Measurements from ENCODE around the gene FBXW5. TPM values are rescaled to one million over a fixed set of nuclear protein-coding genes. Genes with fewer than 3 reads are reported as not detected.

The FBXW5 gene
- total and polyA plus RNA-seq, 2 experiments from 2014 or later: 27.0 to 111 TPM

DNA sequence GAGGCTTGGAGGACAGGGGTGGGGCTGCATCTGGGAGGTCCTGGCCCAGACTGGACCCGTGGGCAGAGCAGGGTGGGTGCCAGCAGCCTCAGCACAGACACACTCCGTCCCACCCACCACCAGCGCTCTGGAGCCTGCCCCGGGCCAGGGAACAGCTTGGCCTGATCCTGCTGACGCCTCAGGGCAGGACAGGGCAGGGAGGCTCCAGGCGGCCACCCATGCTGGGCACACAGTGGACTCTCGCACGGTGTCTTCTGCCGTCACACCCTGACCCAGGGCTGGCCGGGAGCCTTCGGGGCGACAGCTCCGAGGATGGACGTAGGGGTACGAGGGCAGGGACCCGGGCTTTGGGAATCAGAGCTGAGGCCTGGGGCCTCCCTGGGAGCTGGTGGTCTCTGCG, 24.6 kb upstream of the FBXW5 start:
- TF ChIP-seq EZH2phosphoT487 (IDR thresholded peaks at IDR 0.05; ENCODE audit: unreplicated experiment) (no peak), JUNB (IDR thresholded peaks at IDR 0.05; ENCODE audit: unreplicated experiment) (no peak), ZNF331 (CRISPR knock-in tag; IDR thresholded peaks at IDR 0.05; ENCODE audit: low read depth) (no peak), POLR2AphosphoS5 (IDR thresholded peaks at IDR 0.05; ENCODE audit: low read depth) (no peak), CREB1 (CRISPR knock-in tag; IDR thresholded peaks at IDR 0.05; ENCODE audit: low read depth) (no peak), EZH2 (IDR thresholded peaks at IDR 0.05; ENCODE audit: low read depth, unreplicated experiment) (no peak)
- TF ChIP-seq, protein P1, sequence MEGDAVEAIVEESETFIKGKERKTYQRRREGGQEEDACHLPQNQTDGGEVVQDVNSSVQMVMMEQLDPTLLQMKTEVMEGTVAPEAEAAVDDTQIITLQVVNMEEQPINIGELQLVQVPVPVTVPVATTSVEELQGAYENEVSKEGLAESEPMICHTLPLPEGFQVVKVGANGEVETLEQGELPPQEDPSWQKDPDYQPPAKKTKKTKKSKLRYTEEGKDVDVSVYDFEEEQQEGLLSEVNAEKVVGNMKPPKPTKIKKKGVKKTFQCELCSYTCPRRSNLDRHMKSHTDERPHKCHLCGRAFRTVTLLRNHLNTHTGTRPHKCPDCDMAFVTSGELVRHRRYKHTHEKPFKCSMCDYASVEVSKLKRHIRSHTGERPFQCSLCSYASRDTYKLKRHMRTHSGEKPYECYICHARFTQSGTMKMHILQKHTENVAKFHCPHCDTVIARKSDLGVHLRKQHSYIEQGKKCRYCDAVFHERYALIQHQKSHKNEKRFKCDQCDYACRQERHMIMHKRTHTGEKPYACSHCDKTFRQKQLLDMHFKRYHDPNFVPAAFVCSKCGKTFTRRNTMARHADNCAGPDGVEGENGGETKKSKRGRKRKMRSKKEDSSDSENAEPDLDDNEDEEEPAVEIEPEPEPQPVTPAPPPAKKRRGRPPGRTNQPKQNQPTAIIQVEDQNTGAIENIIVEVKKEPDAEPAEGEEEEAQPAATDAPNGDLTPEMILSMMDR (conservative IDR thresholded peaks at IDR 0.05; ENCODE audit: low read depth in 2 of 2): no peak
- Histone ChIP-seq H3K9me2 (ENCODE audit: insufficient read depth) (no peaks in the 10 kb centered on the region), H3K4me2 (no peak overlapping the region), H2AFZ (no peak overlapping the region), H3K27me3 (ENCODE audit: insufficient read depth) (no peaks in the 10 kb centered on the region), H4K20me1 (replicated peaks; ENCODE audit: insufficient read depth) (no peaks in the 10 kb centered on the region), H3K4me1 (ENCODE audit: insufficient read depth) (peaks cover 9% of the 10 kb centered on the region), H3K79me2 (replicated peaks; ENCODE audit: insufficient read depth) (no peaks in the 10 kb centered on the region), H3F3A (replicated peaks; ENCODE audit: low read depth) (no peaks in the 10 kb centered on the region), H3K36me3 (ENCODE audit: insufficient read depth) (no peaks in the 10 kb centered on the region), H3K27ac (ENCODE audit: low read depth) (no peak overlapping the region), H3K4me3 (no peak overlapping the region)
- Mint-ChIP-seq H3K36me3 (ENCODE audit: low read depth) (no peaks in the 10 kb centered on the region), H3K4me1 (peaks cover 9% of the 10 kb centered on the region), H3K4me3 (no peak overlapping the region), H3K9me3 (no peaks in the 10 kb centered on the region; the same call in 2 of the 3 replicates), H3K27ac (no peak overlapping the region), H3K27me3 (ENCODE audit: insufficient read depth, low read depth, poor library complexity) (peaks cover 5% of the 10 kb centered on the region)
- ATAC-seq (no peak), DNase-seq (ENCODE audit: low spot score) (no peak)

DNA sequence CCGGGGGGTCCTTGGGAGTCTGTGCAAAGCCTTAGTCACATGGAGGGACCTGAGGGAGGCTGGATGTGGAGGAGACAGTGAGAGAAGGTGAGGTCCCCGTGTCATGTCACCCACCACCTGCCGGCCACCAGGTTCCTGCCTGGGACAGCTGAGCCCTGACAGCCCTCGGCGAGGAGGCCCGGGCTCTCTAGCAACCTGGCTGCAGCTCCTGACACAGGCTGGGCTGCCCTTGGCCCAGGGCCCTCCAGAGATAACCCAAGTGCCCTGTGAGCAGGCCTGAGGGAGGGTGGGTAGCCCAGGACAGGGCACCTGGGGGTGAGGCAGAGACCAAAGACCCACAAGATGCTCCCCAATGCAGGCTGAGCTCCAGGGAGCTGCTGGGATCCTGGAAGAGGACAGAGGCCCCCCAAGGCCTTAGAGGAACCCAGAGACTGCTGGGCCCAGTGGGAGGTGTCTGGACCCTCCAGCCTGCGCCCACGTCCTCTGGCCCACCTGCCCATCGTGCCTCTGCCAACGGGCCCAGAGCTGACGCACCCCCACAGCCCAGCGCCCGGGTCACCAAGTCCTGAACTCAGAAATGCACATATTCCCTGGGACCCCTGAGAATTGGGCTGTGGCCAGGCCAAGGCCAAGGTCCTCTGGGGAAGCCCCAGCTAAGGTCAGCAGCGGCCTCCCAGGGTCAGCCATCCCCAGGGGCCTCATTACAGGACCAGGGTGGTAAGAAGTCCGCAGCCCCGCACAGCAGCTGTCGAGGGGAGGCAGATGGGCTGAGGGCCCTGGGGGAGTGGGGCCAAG, 24.0 kb upstream of the FBXW5 start:
- no peak overlapping the region for H3K4me3 Mint-ChIP-seq
- Histone ChIP-seq H3K79me2 (replicated peaks; ENCODE audit: insufficient read depth) (no peaks in the 10 kb centered on the region), H3K36me3 (ENCODE audit: insufficient read depth) (no peaks in the 10 kb centered on the region), H3F3A (replicated peaks; ENCODE audit: low read depth) (no peaks in the 10 kb centered on the region), H3K27ac (ENCODE audit: low read depth) (no peak overlapping the region), H3K9me2 (ENCODE audit: insufficient read depth) (no peaks in the 10 kb centered on the region), H2AFZ (no peak overlapping the region), H3K4me2 (no peak overlapping the region), H4K20me1 (replicated peaks; ENCODE audit: insufficient read depth) (no peaks in the 10 kb centered on the region), H3K4me3 (no peak overlapping the region), H3K27me3 (ENCODE audit: insufficient read depth) (no peaks in the 10 kb centered on the region), H3K4me1 (ENCODE audit: insufficient read depth) (peaks cover 9% of the 10 kb centered on the region)
- peaks cover 9% of the 10 kb centered on the region for H3K4me1 Mint-ChIP-seq
- no peaks in the 10 kb centered on the region for H3K36me3 Mint-ChIP-seq (ENCODE audit: low read depth)
- no peak for DNase-seq (ENCODE audit: low spot score)
- H3K9me3 Mint-ChIP-seq: no peaks in the 10 kb centered on the region; the same call in 2 of the 3 replicates
- no peak for ATAC-seq
- H3K27ac Mint-ChIP-seq: no peak overlapping the region
- TF ChIP-seq, protein P2, sequence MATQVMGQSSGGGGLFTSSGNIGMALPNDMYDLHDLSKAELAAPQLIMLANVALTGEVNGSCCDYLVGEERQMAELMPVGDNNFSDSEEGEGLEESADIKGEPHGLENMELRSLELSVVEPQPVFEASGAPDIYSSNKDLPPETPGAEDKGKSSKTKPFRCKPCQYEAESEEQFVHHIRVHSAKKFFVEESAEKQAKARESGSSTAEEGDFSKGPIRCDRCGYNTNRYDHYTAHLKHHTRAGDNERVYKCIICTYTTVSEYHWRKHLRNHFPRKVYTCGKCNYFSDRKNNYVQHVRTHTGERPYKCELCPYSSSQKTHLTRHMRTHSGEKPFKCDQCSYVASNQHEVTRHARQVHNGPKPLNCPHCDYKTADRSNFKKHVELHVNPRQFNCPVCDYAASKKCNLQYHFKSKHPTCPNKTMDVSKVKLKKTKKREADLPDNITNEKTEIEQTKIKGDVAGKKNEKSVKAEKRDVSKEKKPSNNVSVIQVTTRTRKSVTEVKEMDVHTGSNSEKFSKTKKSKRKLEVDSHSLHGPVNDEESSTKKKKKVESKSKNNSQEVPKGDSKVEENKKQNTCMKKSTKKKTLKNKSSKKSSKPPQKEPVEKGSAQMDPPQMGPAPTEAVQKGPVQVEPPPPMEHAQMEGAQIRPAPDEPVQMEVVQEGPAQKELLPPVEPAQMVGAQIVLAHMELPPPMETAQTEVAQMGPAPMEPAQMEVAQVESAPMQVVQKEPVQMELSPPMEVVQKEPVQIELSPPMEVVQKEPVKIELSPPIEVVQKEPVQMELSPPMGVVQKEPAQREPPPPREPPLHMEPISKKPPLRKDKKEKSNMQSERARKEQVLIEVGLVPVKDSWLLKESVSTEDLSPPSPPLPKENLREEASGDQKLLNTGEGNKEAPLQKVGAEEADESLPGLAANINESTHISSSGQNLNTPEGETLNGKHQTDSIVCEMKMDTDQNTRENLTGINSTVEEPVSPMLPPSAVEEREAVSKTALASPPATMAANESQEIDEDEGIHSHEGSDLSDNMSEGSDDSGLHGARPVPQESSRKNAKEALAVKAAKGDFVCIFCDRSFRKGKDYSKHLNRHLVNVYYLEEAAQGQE (IDR thresholded peaks at IDR 0.05; ENCODE audit: unreplicated experiment): no peak
- TF ChIP-seq POLR2AphosphoS5 (IDR thresholded peaks at IDR 0.05; ENCODE audit: low read depth) (no peak), EZH2 (IDR thresholded peaks at IDR 0.05; ENCODE audit: low read depth, unreplicated experiment) (no peak)
- TF ChIP-seq, protein P3, sequence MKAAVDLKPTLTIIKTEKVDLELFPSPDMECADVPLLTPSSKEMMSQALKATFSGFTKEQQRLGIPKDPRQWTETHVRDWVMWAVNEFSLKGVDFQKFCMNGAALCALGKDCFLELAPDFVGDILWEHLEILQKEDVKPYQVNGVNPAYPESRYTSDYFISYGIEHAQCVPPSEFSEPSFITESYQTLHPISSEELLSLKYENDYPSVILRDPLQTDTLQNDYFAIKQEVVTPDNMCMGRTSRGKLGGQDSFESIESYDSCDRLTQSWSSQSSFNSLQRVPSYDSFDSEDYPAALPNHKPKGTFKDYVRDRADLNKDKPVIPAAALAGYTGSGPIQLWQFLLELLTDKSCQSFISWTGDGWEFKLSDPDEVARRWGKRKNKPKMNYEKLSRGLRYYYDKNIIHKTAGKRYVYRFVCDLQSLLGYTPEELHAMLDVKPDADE (IDR thresholded peaks at IDR 0.05): no peak
- TF ChIP-seq, protein P1 (conservative IDR thresholded peaks at IDR 0.05; ENCODE audit: low read depth in 2 of 2): no peak
- H3K27me3 Mint-ChIP-seq (ENCODE audit: insufficient read depth, low read depth, poor library complexity): peaks cover 5% of the 10 kb centered on the region
